Glutamatergic neuron (in vitro differentiated cells): Measurements from ENCODE around the gene LAMB1. TPM values are rescaled to one million over a fixed set of nuclear protein-coding genes. Genes with fewer than 3 reads are reported as not detected.

ENCODE experiments used
- DNase-seq: peaks from one replicate; pipeline ENCODE4 v3.0.0; 2022
- H3K27ac Mint-ChIP-seq: one replicate; pipeline ENCODE4 v1.8.0; 2020; ENCODE audit warnings: mild to moderate bottlenecking, mixed read lengths, inconsistent platforms; ENCODE audit not compliant: unreplicated experiment
- H3K27me3 Mint-ChIP-seq: one replicate; pipeline ENCODE4 v1.8.0; 2020; ENCODE audit warnings: mild to moderate bottlenecking, moderate library complexity, mixed read lengths, inconsistent platforms; ENCODE audit not compliant: unreplicated experiment
- H3K36me3 Mint-ChIP-seq: one replicate; pipeline ENCODE4 v1.8.0; 2020; ENCODE audit warnings: mild to moderate bottlenecking, mixed read lengths, inconsistent platforms; ENCODE audit not compliant: unreplicated experiment
- H3K4me1 Mint-ChIP-seq: one replicate; pipeline ENCODE4 v1.8.0; 2020; ENCODE audit warnings: mild to moderate bottlenecking, low read depth, mixed read lengths, inconsistent platforms; ENCODE audit not compliant: unreplicated experiment
- H3K4me3 Mint-ChIP-seq: one replicate; pipeline ENCODE4 v1.8.0; 2020; ENCODE audit warnings: mild to moderate bottlenecking, mixed read lengths, inconsistent platforms; ENCODE audit not compliant: unreplicated experiment
- H3K9me3 Mint-ChIP-seq: one replicate; pipeline ENCODE4 v1.8.0; 2020; ENCODE audit warnings: mild to moderate bottlenecking, moderate library complexity, mixed read lengths, inconsistent platforms; ENCODE audit not compliant: unreplicated experiment
- total RNA-seq: library from RNA; stranded (reverse); fragmentation: NEBNext Ultra II Directional; extraction: Animal tissue kit (Norgen Biotek cat#: 25700); gene quantifications from one replicate; pipeline ENCODE4 v1.2.1, GENCODE V29; 2021; ENCODE audit not compliant: unreplicated experiment
- TF ChIP-seq, protein P1 (sequence below): fragments of 200-600 bp; sonication (generic); IDR thresholded peaks from one replicate; pipeline ENCODE4 v1.5.0; 2021; ENCODE audit not compliant: partially characterized antibody, unreplicated experiment

The LAMB1 gene
- total RNA-seq, 1 donor from 2014 or later: 326 TPM

DNA sequence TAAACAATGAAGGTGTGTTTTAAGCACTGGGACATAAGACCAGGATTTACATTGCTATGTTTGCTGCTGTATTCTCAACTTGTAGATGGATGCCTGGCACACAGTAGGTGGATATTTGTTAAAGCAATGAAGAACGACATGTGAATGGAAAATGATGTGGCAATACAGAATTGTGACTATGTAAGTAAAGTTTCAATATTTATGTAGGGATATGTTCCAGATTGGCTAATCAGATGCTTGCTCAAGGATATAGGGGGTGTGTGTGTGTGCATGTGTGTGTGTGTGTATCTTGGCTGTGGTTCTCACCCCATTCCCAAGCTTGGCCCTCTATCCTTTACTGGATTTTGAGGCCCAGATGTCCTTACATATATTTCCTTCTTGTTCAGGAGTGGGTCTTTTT, 42.7 kb upstream of the LAMB1 start:
- TF ChIP-seq, protein P1, sequence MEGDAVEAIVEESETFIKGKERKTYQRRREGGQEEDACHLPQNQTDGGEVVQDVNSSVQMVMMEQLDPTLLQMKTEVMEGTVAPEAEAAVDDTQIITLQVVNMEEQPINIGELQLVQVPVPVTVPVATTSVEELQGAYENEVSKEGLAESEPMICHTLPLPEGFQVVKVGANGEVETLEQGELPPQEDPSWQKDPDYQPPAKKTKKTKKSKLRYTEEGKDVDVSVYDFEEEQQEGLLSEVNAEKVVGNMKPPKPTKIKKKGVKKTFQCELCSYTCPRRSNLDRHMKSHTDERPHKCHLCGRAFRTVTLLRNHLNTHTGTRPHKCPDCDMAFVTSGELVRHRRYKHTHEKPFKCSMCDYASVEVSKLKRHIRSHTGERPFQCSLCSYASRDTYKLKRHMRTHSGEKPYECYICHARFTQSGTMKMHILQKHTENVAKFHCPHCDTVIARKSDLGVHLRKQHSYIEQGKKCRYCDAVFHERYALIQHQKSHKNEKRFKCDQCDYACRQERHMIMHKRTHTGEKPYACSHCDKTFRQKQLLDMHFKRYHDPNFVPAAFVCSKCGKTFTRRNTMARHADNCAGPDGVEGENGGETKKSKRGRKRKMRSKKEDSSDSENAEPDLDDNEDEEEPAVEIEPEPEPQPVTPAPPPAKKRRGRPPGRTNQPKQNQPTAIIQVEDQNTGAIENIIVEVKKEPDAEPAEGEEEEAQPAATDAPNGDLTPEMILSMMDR: no peak
- Mint-ChIP-seq H3K4me1 (no peaks in the 10 kb centered on the region), H3K27ac (no peak overlapping the region), H3K9me3 (no peaks in the 10 kb centered on the region), H3K27me3 (no peaks in the 10 kb centered on the region), H3K4me3 (no peak overlapping the region), H3K36me3 (no peaks in the 10 kb centered on the region)
- DNase-seq: no peak

- no peak overlapping the region for H3K4me3 Mint-ChIP-seq
These were observed 42.2 kb upstream of the LAMB1 start for GRCh38 chr7:108045154-108045553.

DNA sequence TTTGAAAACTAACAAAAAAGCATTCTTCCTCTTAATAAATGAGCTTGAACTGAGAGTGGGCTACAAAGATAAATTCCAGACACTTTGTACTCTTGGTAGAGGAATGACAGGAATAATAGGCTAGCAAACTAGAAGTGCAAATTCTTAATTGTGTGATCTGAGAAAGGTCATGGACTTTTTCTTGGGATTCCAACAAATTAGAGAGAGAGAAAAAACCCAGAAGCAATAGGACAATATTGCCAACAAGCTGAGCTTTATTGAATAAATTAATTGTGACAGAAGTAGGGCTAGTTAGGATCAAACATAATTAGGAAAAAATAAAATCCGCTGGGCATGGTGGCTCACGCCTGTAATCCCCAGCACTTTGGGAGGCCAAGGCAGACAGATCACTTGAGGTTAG, 41.4 kb upstream of the LAMB1 start:
- TF ChIP-seq, protein P1: no peak
- no peak overlapping the region for H3K4me3 Mint-ChIP-seq
- no peaks in the 10 kb centered on the region for H3K36me3 Mint-ChIP-seq
- no peaks in the 10 kb centered on the region for H3K9me3 Mint-ChIP-seq
- H3K27ac Mint-ChIP-seq: no peak overlapping the region
- no peaks in the 10 kb centered on the region for H3K4me1 Mint-ChIP-seq
- DNase-seq: no peak
- H3K27me3 Mint-ChIP-seq: no peaks in the 10 kb centered on the region

More at GRCh38 chr7:108045154-108045553, 42.2 kb upstream of the LAMB1 start:
- H3K27ac Mint-ChIP-seq: no peak overlapping the region
- TF ChIP-seq, protein P1: no peak
- no peaks in the 10 kb centered on the region for H3K27me3 Mint-ChIP-seq
- no peaks in the 10 kb centered on the region for H3K36me3 Mint-ChIP-seq
- no peaks in the 10 kb centered on the region for H3K4me1 Mint-ChIP-seq
- no peaks in the 10 kb centered on the region for H3K9me3 Mint-ChIP-seq
- no peak for DNase-seq

GRCh38 chr7:108038986-108039385, 36.0 kb upstream of the LAMB1 start:
- peaks cover 2% of the 10 kb centered on the region for H3K27me3 Mint-ChIP-seq
- no peak for DNase-seq
- TF ChIP-seq, protein P1: no peak

DNA sequence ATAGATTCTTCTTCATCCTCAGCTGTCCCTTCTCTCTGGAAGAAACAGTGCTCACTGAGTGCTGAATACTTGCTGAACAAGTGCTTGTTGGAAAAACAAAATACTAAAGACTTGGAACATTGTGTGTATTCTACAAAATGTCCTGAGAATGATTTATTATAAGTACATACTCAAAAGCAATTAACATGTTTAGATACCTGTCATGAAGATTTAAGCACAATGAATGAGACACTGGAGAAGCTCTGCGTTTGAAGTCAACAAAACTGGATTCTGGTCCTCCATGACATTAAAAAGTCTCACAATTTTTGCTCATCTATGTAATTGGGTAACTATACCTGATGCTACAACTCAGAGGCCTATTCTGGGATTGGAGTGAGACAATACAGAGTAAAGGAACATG, 34.8 kb upstream of the LAMB1 start:
- Mint-ChIP-seq H3K4me1 (peaks cover 14% of the 10 kb centered on the region), H3K27me3 (peaks cover 2% of the 10 kb centered on the region), H3K9me3 (no peaks in the 10 kb centered on the region), H3K36me3 (no peaks in the 10 kb centered on the region), H3K4me3 (no peak overlapping the region), H3K27ac (no peak overlapping the region)
- TF ChIP-seq, protein P1: no peak
- DNase-seq: no peak

More at GRCh38 chr7:108038986-108039385, 36.0 kb upstream of the LAMB1 start:
- peaks cover 11% of the 10 kb centered on the region for H3K4me1 Mint-ChIP-seq
- H3K36me3 Mint-ChIP-seq: no peaks in the 10 kb centered on the region
- no peaks in the 10 kb centered on the region for H3K9me3 Mint-ChIP-seq
- peak overlapping the region; percentile 5 for H3K4me3 Mint-ChIP-seq
- H3K27ac Mint-ChIP-seq: no peak overlapping the region
